HepG2 (cell line): ENCODE results near the gene IGIP. TPM values are rescaled to one million over a fixed set of nuclear protein-coding genes. Genes with fewer than 3 reads are reported as not detected.

Source experiments
- AFF4 ChIP-seq: sonication (generic); formaldehyde crosslinking; IDR thresholded peaks from 2 replicates; pipeline ENCODE4 v1.4.0; 2020; ENCODE audit warnings: missing genetic modification reagents
- AGO2 ChIP-seq: fragments of 200-400 bp; formaldehyde crosslinking; optimal IDR thresholded peaks from 2 replicates; pipeline ENCODE3; 2017; ENCODE audit warnings: mild to moderate bottlenecking, low read depth, low read length, moderate library complexity
- AHR ChIP-seq: IDR thresholded peaks from 2 replicates; pipeline ENCODE4 v1.6.1; 2018; ENCODE audit warnings: missing genetic modification reagents, missing compliant biosample characterization
- ARID5B ChIP-seq: IDR thresholded peaks from 2 replicates; pipeline ENCODE4 v1.4.0; 2020; ENCODE audit warnings: mild to moderate bottlenecking, missing genetic modification reagents
- ATF2 ChIP-seq: sonication (generic); formaldehyde crosslinking; IDR thresholded peaks from 2 replicates; pipeline ENCODE4 v1.4.0; 2020; ENCODE audit warnings: missing genetic modification reagents
- DBP ChIP-seq: sonication (generic); formaldehyde crosslinking; IDR thresholded peaks from 2 replicates; pipeline ENCODE4 v1.4.0; 2020; ENCODE audit warnings: missing genetic modification reagents; ENCODE audit errors: not compliant biosample characterization
- HNF4A ChIP-seq: sonication (generic); formaldehyde crosslinking; IDR thresholded peaks from 2 replicates; pipeline ENCODE4 v1.4.0; 2020; ENCODE audit warnings: missing genetic modification reagents
- SALL1 ChIP-seq: sonication (generic); formaldehyde crosslinking; IDR thresholded peaks from 2 replicates; pipeline ENCODE4 v1.8.0; 2022; ENCODE audit warnings: mild to moderate bottlenecking, missing genetic modification reagents
- SMAD9 ChIP-seq: sonication (generic); formaldehyde crosslinking; IDR thresholded peaks from 2 replicates; pipeline ENCODE4 v1.5.1; 2020; ENCODE audit warnings: mild to moderate bottlenecking, missing genetic modification reagents
- ZFP37 ChIP-seq: sonication (generic); formaldehyde crosslinking; IDR thresholded peaks from 2 replicates; pipeline ENCODE4 v1.4.0; 2020; ENCODE audit warnings: missing genetic modification reagents, borderline replicate concordance
- ZNF253 ChIP-seq: sonication (generic); formaldehyde crosslinking; IDR thresholded peaks from 2 replicates; pipeline ENCODE4 v1.8.0; 2022; ENCODE audit warnings: mild to moderate bottlenecking, missing genetic modification reagents, borderline replicate concordance
- ZNF34 ChIP-seq: sonication (generic); formaldehyde crosslinking; IDR thresholded peaks from 2 replicates; pipeline ENCODE4 v1.4.0; 2020; ENCODE audit warnings: mild to moderate bottlenecking, missing genetic modification reagents, borderline replicate concordance
- ZNF343 ChIP-seq: sonication (generic); formaldehyde crosslinking; IDR thresholded peaks from 2 replicates; pipeline ENCODE4 v1.4.0; 2020; ENCODE audit warnings: mild to moderate bottlenecking, missing genetic modification reagents
- ZNF382 ChIP-seq: sonication (generic); formaldehyde crosslinking; IDR thresholded peaks from 2 replicates; pipeline ENCODE4 v1.5.0; 2020; ENCODE audit warnings: missing genetic modification reagents, mild to moderate bottlenecking, borderline replicate concordance
- ZNF510 ChIP-seq: sonication (generic); formaldehyde crosslinking; IDR thresholded peaks from 2 replicates; pipeline ENCODE4 v1.4.0; 2020; ENCODE audit warnings: low read depth, mild to moderate bottlenecking, missing genetic modification reagents
- ZNF597 ChIP-seq: sonication (generic); formaldehyde crosslinking; IDR thresholded peaks from 2 replicates; pipeline ENCODE4 v1.5.0; 2020; ENCODE audit warnings: missing genetic modification reagents
- ZNF816 ChIP-seq: sonication (generic); formaldehyde crosslinking; IDR thresholded peaks from 2 replicates; pipeline ENCODE4 v1.8.0; 2022; ENCODE audit warnings: missing genetic modification reagents, mild to moderate bottlenecking, borderline replicate concordance
- polyA plus RNA-seq, 8 experiments: library from polyadenylated mRNA; depleted of rRNA in 3 of 8; stranded (reverse) in 7 of 8; unstranded in 1 of 8; fragments of >200 nt; fragmentation: Illumina TruSeq in 4 of 8; extraction: Trizol in 4 of 8; gene quantifications; 2 replicates each; pipeline versions ENCODE4 v1.2.1 to v1.2.3, GENCODE V29; 2011 to 2016; ENCODE audit warnings: low read depth in 4 of 8, missing spikeins in 1 of 8, mixed read lengths in 1 of 8; ENCODE audit not compliant: insufficient read depth in 1 of 8
- total RNA-seq, 5 experiments: library from RNA; depleted of rRNA; stranded (reverse); fragments of >200 nt; fragmentation: Illumina TruSeq; extraction: Trizol; gene quantifications; 2 replicates each; pipeline ENCODE4 v1.2.3, GENCODE V29; 2016; ENCODE audit warnings: low read depth in 1 of 5

Gene IGIP
- total and polyA plus RNA-seq, 2 of the 13 experiments (the other 11 are each of a cell fraction or from before 2014, with no cell fraction given), result 1.7 to 2.1 TPM

GRCh38 chr5:140175367-140176030, 49.8 kb downstream of the IGIP start (continued):
- TF ChIP-seq DBP (CRISPR knock-in tag), result peak; percentile 66
- no peak for TF ChIP-seq ZNF382
- TF ChIP-seq ZNF816 (CRISPR knock-in tag), result peak; percentile 47; the same call in 1 of the 2 replicates
- no peak for TF ChIP-seq AHR
- no peak for TF ChIP-seq ZNF597 (CRISPR knock-in tag)
- no peak for TF ChIP-seq ZFP37
- no peak for TF ChIP-seq ZNF510 (CRISPR knock-in tag)
- no peak for TF ChIP-seq HNF4A
- TF ChIP-seq AGO2, result peak; percentile 95
- peak; percentile 23; the same call in 1 of the 2 replicates for TF ChIP-seq SALL1
- no peak for TF ChIP-seq ATF2 (CRISPR knock-in tag)
- no peak for TF ChIP-seq ARID5B (CRISPR knock-in tag)
- TF ChIP-seq AFF4, result no peak
- TF ChIP-seq SMAD9, result no peak
- no peak for TF ChIP-seq ZNF34 (CRISPR knock-in tag)
- no peak for TF ChIP-seq ZNF343
- TF ChIP-seq ZNF253 (CRISPR knock-in tag), result no peak
